Stimulated activated CD4-positive, alpha-beta T cell treated with anti-CD3 and anti-CD28 coated beads, TNF-alpha, amount 100 ng/mL, for 4 hours (primary cell): Measurements from ENCODE around the gene DNM2.
"Not testable (repeated sequence)": the region's sequence is repeated elsewhere in the genome, so short reads cannot be mapped to it uniquely, and the experiment has no call there.

Experiments
- DNase-seq, 3 experiments: peaks; one replicate each; pipeline ENCODE4 v3.0.0-alpha.2; 2020; ENCODE audit warnings: low read depth in 3 of 3

Gene DNM2

GRCh38 chr19:10752237-10752912 lies 34.5 kb downstream of the DNM2 start:
- DNase-seq, result no peak

- DNase-seq, result no peak
Measured at GRCh38 chr19:10752913-10753704, 35.2 kb downstream of the DNM2 start.

- DNase-seq, result no peak
Measured at GRCh38 chr19:10756371-10756770, 38.5 kb downstream of the DNM2 start.

GRCh38 chr19:10756791-10757190 lies 38.9 kb downstream of the DNM2 start:
- DNase-seq, result no peak

- not testable (repeated sequence) for DNase-seq
Measured at GRCh38 chr19:10758050-10758449, 40.2 kb downstream of the DNM2 start.

GRCh38 chr19:10758978-10759377 lies 41.1 kb downstream of the DNM2 start:
- no peak for DNase-seq

GRCh38 chr19:10760273-10760944 lies 42.5 kb downstream of the DNM2 start:
- peak in 2 of 3 experiments; percentile 13 to 18 for DNase-seq

- no peak for DNase-seq
Measured at GRCh38 chr19:10761443-10762250, 43.8 kb downstream of the DNM2 start.

GRCh38 chr19:10762656-10763055 lies 44.8 kb downstream of the DNM2 start:
- no peak for DNase-seq

GRCh38 chr19:10763411-10763810 lies 45.5 kb downstream of the DNM2 start:
- DNase-seq, result no peak

- no peak for DNase-seq
Measured at GRCh38 chr19:10763828-10764339, 46.0 kb downstream of the DNM2 start.

GRCh38 chr19:10764340-10764894 lies 46.5 kb downstream of the DNM2 start:
- DNase-seq, result no peak

GRCh38 chr19:10766049-10766623 lies 48.3 kb downstream of the DNM2 start:
- DNase-seq, result no peak

GRCh38 chr19:10766671-10767201 lies 48.9 kb downstream of the DNM2 start:
- no peak for DNase-seq

- no peak for DNase-seq
Measured at GRCh38 chr19:10767726-10768125, 49.8 kb downstream of the DNM2 start.

GRCh38 chr19:10768369-10768768 lies 50.5 kb downstream of the DNM2 start:
- no peak for DNase-seq

- DNase-seq, result no peak
Measured at GRCh38 chr19:10768936-10769335, 51.1 kb downstream of the DNM2 start.

- DNase-seq, result no peak
Measured at GRCh38 chr19:10769533-10770491, 51.9 kb downstream of the DNM2 start.

- no peak for DNase-seq
Measured at GRCh38 chr19:10773969-10774368, 56.1 kb downstream of the DNM2 start.

GRCh38 chr19:10774893-10775292 lies 57.0 kb downstream of the DNM2 start:
- DNase-seq, result no peak
